Activated CD8-positive, alpha-beta memory T cell treated with anti-CD3 and anti-CD28 coated beads, Interleukin-2, amount 10 ng/mL, durations not matched to agents 7 days and 5 days (primary cell): Measurements from ENCODE around the gene CPPED1. TPM values are rescaled to one million over a fixed set of nuclear protein-coding genes. Genes with fewer than 3 reads are reported as not detected.

ENCODE experiments used
- ATAC-seq: fragments of 150-1000 bp; cut with Tn5 transposase; one replicate; pipeline ENCODE4 v1.10.0; 2021; ENCODE audit warnings: moderate library complexity
- CTCF ChIA-PET: fragments of 350-600 bp; sonication (Branson Sonifier 250); formaldehyde crosslinking; loops from one replicate; lab custom pipeline; 2021; ENCODE audit warnings: antibody characterized with exemption; lab: Charles Lee
- DNase-seq: peaks from one replicate; pipeline ENCODE4 v3.0.0-alpha.2; 2020
- H3K27ac Mint-ChIP-seq: one replicate; pipeline ENCODE4 v1.8.0; 2021; ENCODE audit warnings: mild to moderate bottlenecking, mixed read lengths
- H3K27me3 Mint-ChIP-seq: one replicate; pipeline ENCODE4 v1.8.0; 2021; ENCODE audit warnings: mixed read lengths
- H3K36me3 Mint-ChIP-seq: one replicate; pipeline ENCODE4 v1.8.0; 2021; ENCODE audit warnings: mild to moderate bottlenecking, mixed read lengths
- H3K4me1 Mint-ChIP-seq: one replicate; pipeline ENCODE4 v1.8.0; 2021; ENCODE audit warnings: mixed read lengths
- H3K4me3 Mint-ChIP-seq: one replicate; pipeline ENCODE4 v1.8.0; 2021; ENCODE audit warnings: mild to moderate bottlenecking, moderate library complexity, mixed read lengths
- H3K9me3 Mint-ChIP-seq: one replicate; pipeline ENCODE4 v1.8.0; 2022; ENCODE audit warnings: low read depth, mixed read lengths
- total RNA-seq, 2 experiments: library from RNA; stranded (reverse); gene quantifications; one replicate each; pipeline ENCODE4 v1.2.3, GENCODE V29; 2021

The CPPED1 gene
- total RNA-seq, 2 experiments from 2014 or later = 20.5 to 21.5 TPM

DNA sequence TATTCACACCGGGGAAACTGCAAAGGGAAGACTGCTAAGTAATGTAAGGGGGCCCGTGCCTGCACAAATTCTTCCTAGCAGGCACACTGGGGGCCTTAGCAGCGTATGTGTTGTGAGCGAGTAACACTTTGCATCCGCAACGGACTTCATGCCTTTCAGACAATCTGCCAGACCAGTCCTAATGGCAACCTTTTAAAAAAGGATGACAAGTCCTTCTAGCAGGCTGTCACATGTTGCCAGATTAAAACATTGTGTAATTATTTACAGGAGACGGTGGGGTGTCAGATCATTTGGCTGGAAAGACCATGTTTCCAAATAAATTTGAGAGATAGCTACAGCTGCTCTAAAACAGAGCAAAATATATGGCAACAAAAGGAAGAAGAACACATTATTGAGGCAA, 46.1 kb downstream of the CPPED1 start:
- Mint-ChIP-seq H3K27me3 (no peaks in the 10 kb centered on the region), H3K4me1 (peaks cover 9% of the 10 kb centered on the region), H3K4me3 (no peak overlapping the region), H3K9me3 (no peaks in the 10 kb centered on the region), H3K27ac (no peak overlapping the region), H3K36me3 (peaks cover 26% of the 10 kb centered on the region)
- DNase-seq (no peak), ATAC-seq (no peak)
- CTCF ChIA-PET = no interaction called here

DNA sequence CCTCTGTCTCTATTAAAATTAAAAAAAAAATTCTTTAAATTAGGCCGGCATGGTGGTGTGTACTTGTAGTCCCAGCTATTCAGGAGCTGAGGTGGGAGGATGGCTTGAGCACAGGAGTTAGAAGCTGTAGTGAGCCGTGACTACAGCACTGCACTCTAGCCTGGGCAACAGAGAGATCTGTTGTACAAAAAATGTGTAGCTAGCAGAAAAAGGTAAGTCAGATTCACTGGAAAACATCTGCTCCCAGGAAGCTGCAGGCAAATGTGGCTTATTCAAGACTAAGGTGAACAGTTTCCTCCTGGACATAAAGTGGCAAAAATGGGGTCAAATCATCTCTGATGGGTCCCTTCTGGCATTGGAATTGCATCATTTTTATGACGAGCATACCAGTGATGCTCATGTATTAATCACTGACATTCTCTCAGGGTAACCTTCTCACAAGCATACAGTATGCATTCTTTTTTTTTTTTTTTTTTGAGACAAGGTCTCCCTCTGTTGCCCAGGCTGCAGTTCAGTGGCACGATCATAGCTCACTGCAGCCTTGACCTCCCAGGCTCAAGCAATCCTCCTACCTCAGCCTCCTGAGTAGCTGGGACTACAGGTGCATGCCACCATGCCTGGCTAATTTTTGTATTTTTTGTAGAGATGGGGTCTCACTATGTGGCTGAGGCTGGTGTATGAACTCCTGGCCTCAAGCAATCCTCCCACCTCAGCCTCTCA, 48.7 kb downstream of the CPPED1 start:
- Mint-ChIP-seq H3K36me3 (peaks cover 28% of the 10 kb centered on the region), H3K27ac (no peak overlapping the region), H3K4me1 (peaks cover 32% of the 10 kb centered on the region), H3K27me3 (no peaks in the 10 kb centered on the region), H3K4me3 (no peak overlapping the region), H3K9me3 (no peaks in the 10 kb centered on the region)
- no peak for ATAC-seq
- CTCF ChIA-PET = no interaction called here
- no peak for DNase-seq

DNA sequence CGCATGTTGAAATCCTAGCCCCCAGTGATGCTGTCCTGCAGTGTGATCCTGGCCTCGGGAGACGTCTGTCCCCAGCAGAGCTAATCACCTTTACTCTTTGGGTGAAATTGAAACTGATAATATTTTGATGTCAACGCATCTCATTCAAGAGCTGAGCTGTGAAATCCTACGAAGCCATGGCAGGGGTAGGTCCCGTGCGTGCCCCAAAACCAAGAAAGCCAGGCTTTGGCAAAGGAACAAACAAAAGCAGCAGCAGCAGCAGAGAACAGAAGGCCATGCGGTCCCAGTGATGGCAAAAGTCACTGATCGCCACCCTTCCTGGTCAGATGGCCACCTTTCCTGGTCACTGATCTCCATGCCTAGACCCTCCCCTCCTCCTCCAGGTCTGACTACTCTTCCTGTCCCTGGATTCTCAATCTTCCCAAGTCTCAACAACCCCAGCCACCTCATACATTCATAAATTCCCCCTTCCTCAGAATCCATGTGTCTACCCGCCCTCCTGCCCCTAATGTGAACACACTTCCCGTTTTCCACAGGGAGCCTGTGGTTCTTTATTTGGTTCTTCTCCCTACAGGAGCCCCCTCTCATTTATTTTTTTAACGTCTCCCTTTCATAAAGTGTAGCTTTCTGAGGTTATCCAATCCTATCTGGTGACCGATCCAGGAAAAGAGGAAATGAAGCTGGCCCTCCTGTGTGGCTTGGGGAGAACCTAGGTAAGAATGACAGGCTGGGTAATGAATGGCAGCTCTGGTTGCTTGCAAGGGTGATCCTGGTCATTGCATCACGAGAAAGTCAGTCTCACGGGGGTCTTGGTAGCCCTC, 50.3 kb downstream of the CPPED1 start:
- H3K4me1 Mint-ChIP-seq = peaks cover 43% of the 10 kb centered on the region
- CTCF ChIA-PET = no interaction called here
- no peaks in the 10 kb centered on the region for H3K27me3 Mint-ChIP-seq
- ATAC-seq = no peak
- no peak overlapping the region for H3K27ac Mint-ChIP-seq
- H3K9me3 Mint-ChIP-seq = no peaks in the 10 kb centered on the region
- no peak overlapping the region for H3K4me3 Mint-ChIP-seq
- DNase-seq = no peak
- H3K36me3 Mint-ChIP-seq = peaks cover 27% of the 10 kb centered on the region

DNA sequence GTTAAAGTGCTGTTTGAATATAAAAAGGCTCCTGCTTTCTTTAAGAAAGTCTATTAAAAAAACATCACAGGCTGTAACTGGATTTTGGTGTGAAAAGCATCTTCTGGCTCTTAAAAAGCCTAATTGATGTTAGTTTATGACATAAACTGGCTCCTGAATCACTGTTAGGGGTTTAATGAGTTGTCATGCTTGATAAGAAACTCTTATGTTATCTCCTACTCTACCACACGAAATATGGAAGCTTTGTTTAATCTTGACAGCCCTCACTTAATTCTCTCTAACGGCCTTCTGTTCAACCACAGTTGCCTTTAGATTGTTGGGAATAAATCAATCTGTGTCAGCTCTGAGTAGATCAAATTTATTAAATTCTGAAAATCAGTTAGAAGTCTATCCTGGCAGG, 51.5 kb downstream of the CPPED1 start:
- Mint-ChIP-seq H3K27ac (no peak overlapping the region), H3K4me3 (no peak overlapping the region)
- CTCF ChIA-PET = no interaction called here

DNA sequence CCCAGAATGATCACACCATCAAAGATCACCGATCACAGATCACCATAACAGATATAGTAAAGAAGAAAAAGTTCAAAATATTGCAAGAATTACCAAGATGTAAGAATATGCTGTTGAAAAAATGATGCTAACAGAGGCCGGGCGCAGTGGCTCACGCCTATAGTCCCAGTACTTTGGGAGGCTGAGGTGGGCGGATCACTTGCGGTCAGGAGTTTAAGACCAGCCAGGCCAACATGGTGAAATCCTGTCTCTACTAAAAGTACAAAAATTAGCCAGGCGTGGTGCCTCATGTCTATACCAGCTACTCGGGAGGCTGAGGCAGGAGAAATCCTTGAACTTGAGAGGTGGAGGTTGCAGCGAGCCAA, 53.2 kb downstream of the CPPED1 start:
- peak overlapping the region; percentile 58 for H3K4me3 Mint-ChIP-seq
- H3K27ac Mint-ChIP-seq = peak overlapping the region; percentile 87
- no peaks in the 10 kb centered on the region for H3K27me3 Mint-ChIP-seq
- peak; percentile 32 for ATAC-seq
- peaks cover 43% of the 10 kb centered on the region for H3K4me1 Mint-ChIP-seq
- DNase-seq = peak; percentile 53
- CTCF ChIA-PET = interaction anchor here (0.9 to 1.7 kb wide), 5 partner anchors 17 to 53 kb away, joined by 3 to 7 read pairs (median 4); no protein-coding TSS in a partner anchor
- H3K9me3 Mint-ChIP-seq = peaks cover 7% of the 10 kb centered on the region
- H3K36me3 Mint-ChIP-seq = peaks cover 40% of the 10 kb centered on the region

More for the DNA sequence above, 51.5 kb downstream of the CPPED1 start:
- Mint-ChIP-seq H3K4me1 (peaks cover 43% of the 10 kb centered on the region), H3K36me3 (peaks cover 36% of the 10 kb centered on the region), H3K27me3 (no peaks in the 10 kb centered on the region), H3K9me3 (no peaks in the 10 kb centered on the region)
- ATAC-seq (no peak), DNase-seq (no peak)

DNA sequence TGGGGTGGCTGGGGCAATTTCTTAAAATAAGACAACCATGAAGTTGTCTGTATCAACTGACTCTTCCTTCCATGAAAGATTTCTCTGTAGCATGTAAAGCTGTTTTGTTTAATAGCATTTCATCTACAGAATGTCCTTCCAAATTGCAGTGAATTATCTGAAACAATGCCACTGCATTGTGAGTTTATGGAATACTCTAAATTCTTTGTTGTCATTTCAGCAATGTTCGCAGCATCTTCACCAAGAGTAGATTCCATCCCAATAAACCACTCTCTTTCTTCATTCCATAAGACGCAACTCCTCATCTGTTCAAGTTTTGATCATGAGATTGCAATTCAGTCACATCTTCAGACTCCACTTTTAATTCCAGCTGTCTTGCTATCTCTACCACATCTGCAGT, 54.6 kb downstream of the CPPED1 start:
- ATAC-seq = no peak
- peaks cover 43% of the 10 kb centered on the region for H3K4me1 Mint-ChIP-seq

DNA sequence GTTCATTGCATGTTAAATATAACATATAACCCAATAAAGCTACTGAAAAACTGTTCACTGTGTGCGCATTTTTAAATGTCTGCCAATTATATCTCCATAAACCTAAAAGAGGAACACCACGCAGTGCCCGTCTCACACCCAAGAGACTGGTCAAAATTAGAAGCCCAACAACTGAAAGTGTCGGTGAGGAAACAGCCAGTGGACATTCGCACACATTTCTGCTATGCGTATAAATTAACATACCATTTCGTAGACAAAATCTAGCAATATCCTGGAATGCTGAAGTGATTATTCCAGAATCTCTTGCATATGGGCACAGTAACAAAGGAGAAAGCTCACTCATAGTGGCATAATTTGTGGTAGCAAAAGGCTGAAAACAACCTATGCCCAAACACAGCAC, 55.9 kb downstream of the CPPED1 start:
- Mint-ChIP-seq H3K27me3 (no peaks in the 10 kb centered on the region), H3K36me3 (peaks cover 55% of the 10 kb centered on the region), H3K27ac (no peak overlapping the region), H3K9me3 (peaks cover 22% of the 10 kb centered on the region), H3K4me3 (no peak overlapping the region), H3K4me1 (peaks cover 35% of the 10 kb centered on the region)
- DNase-seq = no peak
- CTCF ChIA-PET = no interaction called here
- no peak for ATAC-seq

More for the DNA sequence above, 54.6 kb downstream of the CPPED1 start:
- Mint-ChIP-seq H3K4me3 (no peak overlapping the region), H3K36me3 (peaks cover 50% of the 10 kb centered on the region), H3K27ac (peak overlapping the region; percentile 87), H3K27me3 (no peaks in the 10 kb centered on the region), H3K9me3 (peaks cover 18% of the 10 kb centered on the region)
- no peak for DNase-seq
- CTCF ChIA-PET = interaction anchor here (1.0 to 1.7 kb wide), 2 partner anchors 18 to 175 kb away, joined by 4 to 5 read pairs; no protein-coding TSS in a partner anchor

DNA sequence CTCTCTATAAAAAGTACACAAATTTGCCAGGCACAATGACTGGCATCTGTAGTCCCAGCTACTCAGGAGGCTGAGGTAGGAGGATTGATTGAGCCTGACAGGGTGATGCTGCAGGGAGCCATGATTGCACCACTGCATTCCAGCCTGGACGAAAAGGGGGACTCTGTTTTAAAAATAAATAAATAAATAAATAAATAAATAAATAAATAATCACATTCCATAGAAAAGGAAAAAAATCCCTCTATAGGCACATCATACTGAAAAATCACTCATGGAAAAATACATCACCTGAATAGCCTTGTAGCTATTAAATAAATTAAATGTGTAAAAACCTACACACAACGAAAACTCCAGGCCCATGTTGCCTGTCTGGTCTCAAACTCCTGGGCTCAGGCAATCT, 56.4 kb downstream of the CPPED1 start:
- Mint-ChIP-seq H3K36me3 (peaks cover 57% of the 10 kb centered on the region), H3K4me1 (peaks cover 33% of the 10 kb centered on the region), H3K4me3 (no peak overlapping the region), H3K9me3 (peaks cover 22% of the 10 kb centered on the region), H3K27ac (no peak overlapping the region), H3K27me3 (no peaks in the 10 kb centered on the region)
- ATAC-seq (no peak), DNase-seq (no peak)
- CTCF ChIA-PET = no interaction called here

DNA sequence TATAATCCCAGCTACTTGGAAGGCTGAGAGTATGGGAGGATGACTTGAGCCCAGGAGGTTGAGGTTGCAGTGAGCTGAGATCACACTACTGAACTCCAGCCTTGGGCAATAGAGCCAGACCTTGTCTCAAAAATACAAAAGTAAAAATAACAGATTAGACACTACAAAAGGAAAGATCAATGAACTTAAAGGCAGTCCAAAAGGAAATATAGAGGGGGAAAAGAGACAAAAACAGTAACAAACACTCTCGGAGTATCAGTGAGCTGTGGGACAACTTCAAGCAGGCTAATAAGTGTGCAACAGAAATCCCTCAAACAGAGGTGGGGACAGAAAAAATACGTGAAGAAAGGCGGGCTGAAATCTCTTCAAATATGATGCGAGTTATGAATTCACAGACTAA, 58.8 kb downstream of the CPPED1 start:
- ATAC-seq (no peak), DNase-seq (no peak)
- H3K27me3 Mint-ChIP-seq = no peaks in the 10 kb centered on the region
- H3K9me3 Mint-ChIP-seq = peaks cover 23% of the 10 kb centered on the region
- CTCF ChIA-PET = no interaction called here
- peaks cover 10% of the 10 kb centered on the region for H3K4me1 Mint-ChIP-seq
- H3K27ac Mint-ChIP-seq = no peak overlapping the region
- H3K36me3 Mint-ChIP-seq = peaks cover 56% of the 10 kb centered on the region
- H3K4me3 Mint-ChIP-seq = no peak overlapping the region

DNA sequence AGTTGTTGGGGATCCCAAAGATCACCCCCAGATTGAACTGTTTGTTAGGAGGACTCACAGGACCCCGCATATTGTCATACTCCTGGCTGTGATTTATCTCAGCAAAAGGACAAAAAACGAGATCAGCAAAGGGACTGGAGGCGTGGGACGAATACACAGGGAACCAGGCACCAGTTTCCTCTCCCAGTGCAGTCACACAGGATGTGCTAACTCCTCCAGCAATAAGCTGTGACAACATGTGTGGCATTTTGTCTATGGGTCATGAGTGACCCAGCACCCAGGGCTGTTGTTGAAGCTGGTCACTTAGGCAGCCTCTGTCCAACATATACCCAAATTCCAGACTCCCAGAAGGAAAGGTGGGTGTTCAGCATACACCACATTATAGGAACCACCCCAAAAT, 60.9 kb downstream of the CPPED1 start:
- Mint-ChIP-seq H3K4me1 (no peaks in the 10 kb centered on the region), H3K4me3 (no peak overlapping the region), H3K27me3 (no peaks in the 10 kb centered on the region), H3K36me3 (peaks cover 53% of the 10 kb centered on the region), H3K9me3 (peaks cover 24% of the 10 kb centered on the region), H3K27ac (no peak overlapping the region)
- no peak for DNase-seq
- ATAC-seq = no peak
- CTCF ChIA-PET = no interaction called here

DNA sequence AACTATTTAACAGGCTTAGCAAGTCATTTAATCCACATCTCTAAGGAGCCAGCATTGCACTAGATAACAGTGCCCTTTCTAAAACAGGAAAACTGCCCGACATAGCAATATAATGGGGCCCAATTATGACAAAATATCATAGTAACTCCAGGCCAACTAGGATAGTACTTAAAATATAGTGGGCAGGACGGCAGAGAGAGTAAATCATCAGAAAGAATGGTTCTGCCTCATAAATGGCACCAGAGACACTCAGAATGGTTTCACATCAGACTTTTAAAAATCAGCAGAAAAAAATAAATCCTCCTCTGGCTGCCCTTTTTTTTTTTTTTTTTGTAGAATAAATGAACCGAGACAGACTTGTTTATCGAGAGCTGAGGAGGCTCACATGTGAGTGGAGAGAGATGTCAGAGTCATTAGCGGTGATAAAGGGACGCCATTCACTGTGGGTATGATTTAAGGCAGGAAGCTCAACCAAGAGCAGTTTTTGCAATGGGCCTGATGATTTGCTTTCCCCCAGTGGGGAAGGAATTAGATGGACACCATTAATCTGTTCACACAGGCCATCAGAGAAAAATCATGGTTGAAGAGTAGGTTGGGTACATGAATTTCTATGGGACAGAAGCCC, 62.6 kb downstream of the CPPED1 start:
- ATAC-seq = no peak
- peaks cover 25% of the 10 kb centered on the region for H3K9me3 Mint-ChIP-seq
- no peak overlapping the region for H3K4me3 Mint-ChIP-seq
- H3K36me3 Mint-ChIP-seq = peaks cover 52% of the 10 kb centered on the region
- no peaks in the 10 kb centered on the region for H3K4me1 Mint-ChIP-seq
- DNase-seq = no peak
- H3K27me3 Mint-ChIP-seq = no peaks in the 10 kb centered on the region
- H3K27ac Mint-ChIP-seq = no peak overlapping the region
- CTCF ChIA-PET = interaction anchor here (1.1 kb wide), 1 partner anchor 11 kb away, joined by 3 read pairs; no protein-coding TSS in a partner anchor

DNA sequence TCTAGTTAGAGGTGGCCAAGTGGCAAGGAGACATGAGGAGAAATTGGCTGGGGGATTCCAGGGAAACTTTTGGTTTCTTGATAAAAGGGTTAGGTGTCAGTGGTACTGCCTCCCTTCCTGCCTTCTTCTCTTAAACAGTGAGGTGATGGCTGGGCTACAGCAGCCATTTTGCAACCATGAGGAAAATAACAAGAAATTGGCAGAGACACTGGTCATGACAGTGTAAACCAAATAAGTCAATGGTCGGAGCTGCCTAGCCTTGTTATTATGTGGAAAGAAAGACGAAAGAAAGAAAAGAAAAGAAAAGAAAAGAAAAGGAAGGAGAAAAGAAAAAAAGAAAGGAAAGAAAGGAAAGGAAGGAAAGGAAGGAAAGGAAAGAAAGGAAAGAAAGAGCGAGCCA, 63.9 kb downstream of the CPPED1 start:
- no peak for DNase-seq
- no peak overlapping the region for H3K4me3 Mint-ChIP-seq
- H3K9me3 Mint-ChIP-seq = peaks cover 18% of the 10 kb centered on the region
- H3K4me1 Mint-ChIP-seq = no peaks in the 10 kb centered on the region
- H3K27me3 Mint-ChIP-seq = no peaks in the 10 kb centered on the region
- CTCF ChIA-PET = interaction anchor here (1.1 kb wide), 1 partner anchor 10 kb away, joined by 3 read pairs; no protein-coding TSS in a partner anchor
- peaks cover 51% of the 10 kb centered on the region for H3K36me3 Mint-ChIP-seq
- no peak overlapping the region for H3K27ac Mint-ChIP-seq
- no peak for ATAC-seq

DNA sequence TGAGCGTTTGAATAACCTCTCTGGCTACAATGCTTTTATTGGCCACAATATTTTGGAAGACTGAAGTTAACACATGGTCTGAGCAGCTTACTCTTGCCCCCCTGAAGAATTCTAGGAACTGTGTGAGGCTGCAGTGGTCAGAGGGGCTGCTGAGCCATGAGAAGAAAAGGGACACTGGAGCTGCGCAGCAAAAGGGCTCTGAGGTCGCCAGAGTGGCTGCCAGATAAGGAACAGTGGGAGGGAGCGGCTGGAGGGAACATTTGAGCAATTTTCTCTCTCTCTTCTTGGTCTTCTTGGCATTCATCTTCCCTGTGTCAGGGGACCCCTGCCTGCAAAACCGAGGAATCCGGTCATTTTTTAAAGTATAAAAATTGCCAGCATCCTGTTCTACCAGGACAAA, 66.1 kb downstream of the CPPED1 start:
- Mint-ChIP-seq H3K36me3 (peaks cover 54% of the 10 kb centered on the region), H3K4me3 (no peak overlapping the region), H3K27ac (no peak overlapping the region), H3K9me3 (peaks cover 23% of the 10 kb centered on the region), H3K27me3 (no peaks in the 10 kb centered on the region), H3K4me1 (no peaks in the 10 kb centered on the region)
- CTCF ChIA-PET = no interaction called here
- no peak for ATAC-seq
- no peak for DNase-seq
